B cell (primary cell): ENCODE measurements around the gene OGDH. TPM values are rescaled to one million over a fixed set of nuclear protein-coding genes. Genes with fewer than 3 reads are reported as not detected.
"Not testable (repeated sequence)": the region's sequence is repeated elsewhere in the genome, so short reads cannot be mapped to it uniquely, and the experiment has no call there.

Experiments used
- ATAC-seq: fragments of 200-7000 bp; cut with Tn5 transposase; one replicate; pipeline ENCODE4 v1.10.0; 2021; ENCODE audit warnings: low read depth, mild to moderate bottlenecking, moderate number of reproducible peaks, moderate library complexity
- CTCF ChIA-PET: fragments of 350-600 bp; sonication (Branson Sonifier 250); formaldehyde crosslinking; loops from one replicate; lab custom pipeline; 2021; ENCODE audit warnings: antibody characterized with exemption, inconsistent platforms; lab: Charles Lee
- POLR2A ChIA-PET: fragments of 350-600 bp; sonication (Branson Sonifier 250); formaldehyde crosslinking; loops from one replicate; lab custom pipeline; 2021; ENCODE audit warnings: antibody characterized with exemption; lab: Charles Lee
- DNase-seq: peaks from one replicate; pipeline ENCODE4 v3.0.0; 2013
- H2AFZ ChIP-seq: 2 replicates; pipeline ENCODE4 v1.6.1; 2012; ENCODE audit warnings: mild to moderate bottlenecking, low read depth, low read length; ENCODE audit not compliant: insufficient read depth, poor library complexity, severe bottlenecking
- H3K27ac ChIP-seq, 2 donors: 1 replicate in 1 of 2; 2 replicates in 1 of 2; pipeline ENCODE4 v1.5.1; 2012 to 2013; ENCODE audit warnings: low read length in 2 of 2, mild to moderate bottlenecking in 2 of 2, moderate library complexity in 1 of 2
- H3K27me3 ChIP-seq, 4 experiments: fragments of 200-600 bp in 1 of 4; sonication (generic) in 1 of 4; replicated peaks in 1 of 4; 1 replicate in 2 of 4; 2 replicates in 2 of 4; pipeline versions ENCODE4 v1.6.1 to v1.7.0; 2013 to 2016; ENCODE audit warnings: low read length in 3 of 4, mild to moderate bottlenecking in 2 of 4, mixed read lengths in 1 of 4, moderate library complexity in 1 of 4; ENCODE audit not compliant: insufficient read depth in 4 of 4, control insufficient read depth in 3 of 4; ENCODE audit errors: control extremely low read depth in 1 of 4
- H3K36me3 ChIP-seq, 2 experiments: replicated peaks in 1 of 2; 1 replicate in 1 of 2; 2 replicates in 1 of 2; pipeline versions ENCODE4 v1.6.1 to v1.7.1; 2013; ENCODE audit warnings: low read length in 1 of 2; ENCODE audit not compliant: insufficient read depth in 2 of 2, control insufficient read depth in 1 of 2; ENCODE audit errors: control extremely low read depth in 1 of 2, extremely low read depth in 1 of 2
- H3K4me1 ChIP-seq, 2 donors: fragments of 200-600 bp in 1 of 2; sonication (generic) in 1 of 2; 1 replicate in 1 of 2; 2 replicates in 1 of 2; pipeline versions ENCODE4 v1.5.1 to v1.6.1; 2013 to 2017; ENCODE audit warnings: low read length in 2 of 2; ENCODE audit not compliant: control insufficient read depth in 2 of 2, insufficient read depth in 2 of 2
- H3K4me2 ChIP-seq: replicated peaks from 2 replicates; pipeline ENCODE3; 2012; ENCODE audit warnings: mild to moderate bottlenecking, low read depth, low read length; ENCODE audit not compliant: poor library complexity, severe bottlenecking
- H3K4me3 ChIP-seq, 5 experiments: fragments of 200-600 bp in 1 of 5; sonication (generic) in 1 of 5; 1 replicate in 3 of 5; 2 replicates in 2 of 5; pipeline versions ENCODE4 v1.5.1 to v1.7.0; 2011 to 2016; ENCODE audit warnings: low read length in 4 of 5, mild to moderate bottlenecking in 4 of 5, low read depth in 2 of 5, control low read depth in 1 of 5, moderate library complexity in 1 of 5; ENCODE audit not compliant: insufficient read depth in 1 of 5; ENCODE audit errors: control extremely low read depth in 1 of 5, extremely low read depth in 1 of 5
- H3K79me2 ChIP-seq: fragments of 200-600 bp; sonication (generic); one replicate; pipeline ENCODE4 v1.6.0; 2016; ENCODE audit warnings: low read length; ENCODE audit not compliant: control insufficient read depth, insufficient read depth
- H3K9ac ChIP-seq: fragments of 200-600 bp; sonication (generic); 2 replicates; pipeline ENCODE4 v1.6.1; 2017; ENCODE audit warnings: mild to moderate bottlenecking, low read length, moderate library complexity
- H3K9me3 ChIP-seq, 3 donors: one replicate each; pipeline versions ENCODE4 v1.6.1 to v1.7.1; 2013; ENCODE audit warnings: low read length in 2 of 3; ENCODE audit not compliant: control insufficient read depth in 2 of 3, insufficient read depth in 1 of 3; ENCODE audit errors: control extremely low read depth in 1 of 3
- H4K20me1 ChIP-seq: 2 replicates; pipeline ENCODE4 v1.6.0; 2012; ENCODE audit warnings: mild to moderate bottlenecking, low read length; ENCODE audit not compliant: insufficient read depth, control insufficient read depth, poor library complexity, severe bottlenecking
- H3K27ac Mint-ChIP-seq: one replicate; pipeline ENCODE4 v1.8.0; 2021; ENCODE audit warnings: mixed read lengths
- H3K27me3 Mint-ChIP-seq: one replicate; pipeline ENCODE4 v1.8.0; 2021; ENCODE audit warnings: mixed read lengths
- H3K4me1 Mint-ChIP-seq: one replicate; pipeline ENCODE4 v1.8.0; 2021; ENCODE audit warnings: mixed read lengths
- H3K4me3 Mint-ChIP-seq: one replicate; pipeline ENCODE4 v1.8.0; 2021; ENCODE audit warnings: mixed read lengths
- H3K9me3 Mint-ChIP-seq: one replicate; pipeline ENCODE4 v1.8.0; 2022; ENCODE audit warnings: mixed read lengths; ENCODE audit not compliant: insufficient read depth
- CTCF ChIP-seq: fragments of 200-600 bp; IDR thresholded peaks from one replicate; pipeline ENCODE4 v1.8.0; 2022; ENCODE audit warnings: antibody characterized with exemption, mild to moderate bottlenecking
- EZH2 ChIP-seq: IDR thresholded peaks from 2 replicates; pipeline ENCODE4 v1.6.1; 2012; ENCODE audit warnings: borderline replicate concordance, low read depth, mild to moderate bottlenecking, moderate library complexity, low read length; ENCODE audit not compliant: insufficient read depth, poor library complexity, severe bottlenecking
- WGBS: methylation state at CpG from one replicate; pipeline ENCODE4 v1.1.5; 2013; ENCODE audit warnings: missing lambda C conversion rate; ENCODE audit not compliant: insufficient coverage; 5-methylcytosine and 5-hydroxymethylcytosine counted together
- intact Hi-C: fragments of 100-400 bp; cut with micrococcal nuclease; formaldehyde crosslinking; loops from one replicate; pipeline ENCODE4 v1.10.0; 2022
- polyA plus RNA-seq: library from polyadenylated mRNA; depleted of rRNA; stranded (reverse); fragments of >200 nt; gene quantifications from 2 replicates; pipeline ENCODE4 v1.2.3, GENCODE V29; 2012
- total RNA-seq, 2 donors: library from RNA; stranded (reverse); fragments of 120-200 nt in 1 of 2; gene quantifications; 1 replicate in 1 of 2; 2 replicates in 1 of 2; pipeline versions ENCODE4 v1.2.3 to v1.2.4, GENCODE V29; 2013 to 2022

Gene OGDH
- total and polyA plus RNA-seq, 2 donors (not counting 1 experiment from before 2014, with no cell fraction given) = 42.6 to 80.2 TPM

DNA sequence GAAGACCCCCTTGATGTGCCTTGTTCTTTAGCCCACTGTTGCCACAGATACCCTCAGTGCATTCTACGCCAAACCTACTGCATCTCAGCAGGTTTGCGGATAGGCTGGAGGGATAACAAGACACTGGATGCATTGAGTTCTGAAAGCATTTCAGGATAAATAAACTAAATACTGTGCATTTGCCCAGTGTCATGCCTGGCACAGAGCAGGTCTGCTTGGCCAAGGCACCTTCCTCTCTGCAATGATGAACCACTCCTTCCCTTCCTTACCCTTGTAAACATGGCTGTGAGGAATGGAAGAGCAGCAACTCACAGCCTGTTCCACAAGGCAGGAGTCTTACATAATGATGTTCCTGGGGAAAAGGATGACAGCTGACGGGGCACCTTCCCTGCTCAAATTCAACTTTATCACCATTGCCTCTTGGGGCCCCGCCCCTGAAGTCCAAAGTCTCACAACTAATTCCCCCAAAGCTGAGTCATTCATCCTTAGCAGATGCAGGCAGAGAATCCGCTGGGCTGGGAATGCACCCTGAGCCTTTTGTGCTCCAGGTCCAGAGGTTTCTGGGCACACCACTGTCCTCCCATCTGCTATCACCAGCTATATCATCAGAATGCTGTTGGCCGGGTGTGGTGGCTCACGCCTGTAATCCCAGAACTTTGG lies 44.3 kb upstream of the OGDH start:
- 93% methylated on average over 5 of the region's 7 CpGs for WGBS
- H3K9me3 Mint-ChIP-seq = no peaks in the 10 kb centered on the region
- TF ChIP-seq EZH2 (no peak), CTCF (no peak)
- no peaks in the 10 kb centered on the region for H3K4me1 ChIP-seq
- H3K4me2 ChIP-seq = no peak overlapping the region
- peaks cover 4% of the 10 kb centered on the region for H3K79me2 ChIP-seq
- H3K27me3 Mint-ChIP-seq = no peaks in the 10 kb centered on the region
- H3K9me3 ChIP-seq = no peaks in the 10 kb centered on the region
- intact Hi-C loops = no loop called here
- ChIA-PET POLR2A (no interaction called here), CTCF (no interaction called here)
- ATAC-seq = no peak
- no peak overlapping the region for H3K4me3 ChIP-seq
- no peak for DNase-seq
- no peak overlapping the region for H3K9ac ChIP-seq
- peaks cover 9% of the 10 kb centered on the region for H4K20me1 ChIP-seq
- no peaks in the 10 kb centered on the region for H3K27me3 ChIP-seq
- no peak overlapping the region for H3K27ac Mint-ChIP-seq
- no peak overlapping the region for H3K27ac ChIP-seq
- no peak overlapping the region for H2AFZ ChIP-seq
- no peak overlapping the region for H3K4me3 Mint-ChIP-seq
- peaks cover 2 to 29% of the 10 kb centered on the region in 2 experiments for H3K36me3 ChIP-seq
- no peaks in the 10 kb centered on the region for H3K4me1 Mint-ChIP-seq

GRCh38 chr7:44562622-44562962 lies 43.8 kb upstream of the OGDH start:
- WGBS = 94% methylated on average over 3 of the region's 8 CpGs
- H2AFZ ChIP-seq, H3K4me2 ChIP-seq, POLR2A ChIA-PET, H3K27ac Mint-ChIP-seq, H3K27me3 Mint-ChIP-seq, H3K4me3 ChIP-seq, H3K27me3 ChIP-seq, ATAC-seq, H3K79me2 ChIP-seq, H3K4me3 Mint-ChIP-seq, intact Hi-C loops, DNase-seq, CTCF ChIA-PET, H3K9ac ChIP-seq, H3K27ac ChIP-seq, H4K20me1 ChIP-seq, H3K9me3 Mint-ChIP-seq, H3K9me3 ChIP-seq, H3K4me1 ChIP-seq, H3K4me1 Mint-ChIP-seq: not testable (repeated sequence)
- peaks cover 2 to 34% of the 10 kb centered on the region in 2 experiments for H3K36me3 ChIP-seq
